GM18858 (cell line): ENCODE data around the gene ZFP92.

Source experiments
- ATAC-seq: cut with Tn5 transposase; IDR thresholded peaks from one replicate; pipeline ENCODE4 v1.9.1; 2021; ENCODE audit not compliant: unreplicated experiment

Gene ZFP92

GRCh38 chrX:153450949-153451277 lies 39.6 kb downstream of the ZFP92 start:
- no peak for ATAC-seq

GRCh38 chrX:153454901-153455550 lies 43.8 kb downstream of the ZFP92 start:
- ATAC-seq: no peak

GRCh38 chrX:153455571-153455970 lies 44.3 kb downstream of the ZFP92 start:
- ATAC-seq: no peak

- ATAC-seq: no peak
Observed at GRCh38 chrX:153456161-153456560, 44.9 kb downstream of the ZFP92 start.

- ATAC-seq: no peak
Observed at GRCh38 chrX:153456704-153457103, 45.4 kb downstream of the ZFP92 start.

- no peak for ATAC-seq
Observed at GRCh38 chrX:153457136-153457825, 46.0 kb downstream of the ZFP92 start.

- no peak for ATAC-seq
Observed at GRCh38 chrX:153457827-153458466, 46.7 kb downstream of the ZFP92 start.

GRCh38 chrX:153458476-153458875 lies 47.2 kb downstream of the ZFP92 start:
- no peak for ATAC-seq

- ATAC-seq: no peak
Observed at GRCh38 chrX:153459986-153460385, 48.7 kb downstream of the ZFP92 start.

- no peak for ATAC-seq
Observed at GRCh38 chrX:153460826-153461225, 49.6 kb downstream of the ZFP92 start.
